NCI-H510A treated with DMSO at 0.1 percent for 48 hours (cell line): ENCODE data around the gene NLRP8.
"Not testable (repeated sequence)": the region's sequence is repeated elsewhere in the genome, so short reads cannot be mapped to it uniquely, and the experiment has no call there.

Experiments used
- DNase-seq: peaks from one replicate; lab custom pipeline; 2025; lab: John Stamatoyannopoulos, UW

NLRP8 gene

GRCh38 chr19:55947532-55947931 is at the start of gene NLRP8:
Gene NLRP8, plus strand, starts transcription at chr19:55947832.
- DNase-seq, result no peak

- no peak for DNase-seq
Measured at GRCh38 chr19:55898911-55899310, 48.7 kb upstream of the NLRP8 start.

GRCh38 chr19:55901369-55902079 is 46.1 kb upstream of the NLRP8 start:
- no peak for DNase-seq

- DNase-seq, result no peak
Measured at GRCh38 chr19:55902080-55902751, 45.4 kb upstream of the NLRP8 start.

GRCh38 chr19:55907286-55907685 is 40.3 kb upstream of the NLRP8 start:
- no peak for DNase-seq

GRCh38 chr19:55907746-55908145 is 39.9 kb upstream of the NLRP8 start:
- DNase-seq, result no peak

GRCh38 chr19:55909801-55910200 is 37.8 kb upstream of the NLRP8 start:
- no peak for DNase-seq

GRCh38 chr19:55912916-55913315 is 34.7 kb upstream of the NLRP8 start:
- no peak for DNase-seq

- no peak for DNase-seq
Measured at GRCh38 chr19:55913643-55914268, 33.9 kb upstream of the NLRP8 start.

- DNase-seq, result no peak
Measured at GRCh38 chr19:55923556-55923955, 24.1 kb upstream of the NLRP8 start.

- no peak for DNase-seq
Measured at GRCh38 chr19:55927991-55928390, 19.6 kb upstream of the NLRP8 start.

- DNase-seq, result not testable (repeated sequence)
Measured at GRCh38 chr19:55929258-55929657, 18.4 kb upstream of the NLRP8 start.

GRCh38 chr19:55930996-55931515 is 16.6 kb upstream of the NLRP8 start:
- DNase-seq, result no peak

GRCh38 chr19:55931936-55932386 is 15.7 kb upstream of the NLRP8 start, which contains the start of gene NLRP13:
Gene NLRP13, minus strand, starts transcription at chr19:55932336. Its CDS starts 25 bp downstream, at chr19:55932311.
- DNase-seq, result no peak

GRCh38 chr19:55935206-55935605 is 12.4 kb upstream of the NLRP8 start:
- DNase-seq, result no peak

- DNase-seq, result no peak
Measured at GRCh38 chr19:55939206-55939605, 8.4 kb upstream of the NLRP8 start.

- no peak for DNase-seq
Measured at GRCh38 chr19:55940306-55940705, 7.3 kb upstream of the NLRP8 start.

- DNase-seq, result not testable (repeated sequence)
Measured at GRCh38 chr19:55950566-55950965, 2.9 kb downstream of the NLRP8 start.

- no peak for DNase-seq
Measured at GRCh38 chr19:55956431-55956830, 8.8 kb downstream of the NLRP8 start.

GRCh38 chr19:55958356-55958755 is 10.7 kb downstream of the NLRP8 start:
- DNase-seq, result no peak

GRCh38 chr19:55959996-55960675 is 12.5 kb downstream of the NLRP8 start:
- no peak for DNase-seq

GRCh38 chr19:55962186-55962585 is 14.6 kb downstream of the NLRP8 start:
- no peak for DNase-seq
